ENCODE measurements around the gene ASF1A. TPM values are rescaled to one million over a fixed set of nuclear protein-coding genes. Genes with fewer than 3 reads are reported as not detected.
A peak's percentile ranks its signal among the peaks of the same experiment; 100 is the strongest.

Gene ASF1A
- total and polyA plus RNA-seq, 9 of the 15 experiments (the other 6 are each of a cell fraction or from before 2014, with no cell fraction given), result 31.5 to 45.3 (median 34.8) TPM

- TF ChIP-seq RREB1 (CRISPR knock-in tag; IDR thresholded peaks at IDR 0.05) (0 out of 2 replicates have a peak, but pooled peaks have one; percentile 16), SIRT6 (IDR thresholded peaks at IDR 0.05; ENCODE audit: low read depth, low read length) (no peak), NR2F6 (CRISPR knock-in tag; IDR thresholded peaks at IDR 0.05) (no peak), SIX5 (IDR thresholded peaks at IDR 0.05; ENCODE audit: borderline replicate concordance in 1 of 2, insufficient read depth in 1 of 2, low read depth in 1 of 2, low read length in 2 of 2) (no peak), PTBP1 (IDR thresholded peaks at IDR 0.05; ENCODE audit: low read depth, low read length) (no peak), STAT5B (CRISPR knock-in tag; IDR thresholded peaks at IDR 0.05) (no peak), XRCC5 (IDR thresholded peaks at IDR 0.05; ENCODE audit: low read depth, low read length) (0 out of 2 replicates have a peak, but pooled peaks have one; percentile 41), HMGXB4 (CRISPR knock-in tag; IDR thresholded peaks at IDR 0.05) (peak; percentile 78; the same call in 1 of the 2 replicates), ZNF507 (tag; conservative IDR thresholded peaks at IDR 0.05) (no peak), FOXJ2 (tag; IDR thresholded peaks at IDR 0.05) (no peak), PHF8 (IDR thresholded peaks at IDR 0.05; ENCODE audit: borderline replicate concordance, low read length) (peak; percentile 90), MTA3 (IDR thresholded peaks at IDR 0.05; ENCODE audit: borderline replicate concordance) (peak; percentile 57; the same call in 1 of the 2 replicates), HOMEZ (CRISPR knock-in tag; IDR thresholded peaks at IDR 0.05) (no peak), RBM14 (IDR thresholded peaks at IDR 0.05; ENCODE audit: borderline replicate concordance, insufficient read depth, low read depth, low read length) (no peak), ZNF830 (CRISPR knock-in tag; IDR thresholded peaks at IDR 0.05) (0 out of 2 replicates have a peak, but pooled peaks have one; percentile 49), SMAD2 (IDR thresholded peaks at IDR 0.05; ENCODE audit: low read depth, low read length) (no peak), ZNF12 (CRISPR knock-in tag; IDR thresholded peaks at IDR 0.05) (no peak), ZSCAN32 (CRISPR knock-in tag; IDR thresholded peaks at IDR 0.05) (no peak)
Observed at GRCh38 chr6:118934461-118935330, 40.7 kb downstream of the ASF1A start, which contains the start of gene MCM9 (continued).
